ENCODE measurements around the gene MICAL3.

Gene MICAL3

DNA sequence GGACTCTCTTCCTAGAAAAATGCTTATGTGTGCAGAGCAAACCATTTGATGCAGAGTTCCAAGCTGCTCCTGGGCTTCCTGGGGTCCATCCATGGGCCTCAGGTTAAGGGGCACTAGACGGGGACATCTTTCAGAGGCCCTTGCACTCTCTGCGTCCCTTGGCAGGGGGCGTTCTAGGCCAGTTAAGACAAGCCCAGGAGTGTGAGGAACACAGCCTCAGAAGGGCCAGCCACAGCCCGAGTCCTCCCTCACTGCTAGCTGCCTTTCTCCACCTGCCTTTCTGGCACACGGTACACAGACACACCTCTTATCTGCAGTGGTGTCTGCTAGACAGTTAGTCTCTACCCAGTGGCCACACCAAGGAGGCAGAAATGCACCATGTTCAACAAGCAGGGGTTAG lies 232.1 kb downstream of the MICAL3 start:
- Mint-ChIP-seq H3K27ac (no peak overlapping the region), H3K9me3 (no peaks in the 10 kb centered on the region), H3K27me3 (no peaks in the 10 kb centered on the region), H3K4me1 (no peaks in the 10 kb centered on the region), H3K36me3 (no peaks in the 10 kb centered on the region), H3K4me3 (no peak overlapping the region)

DNA sequence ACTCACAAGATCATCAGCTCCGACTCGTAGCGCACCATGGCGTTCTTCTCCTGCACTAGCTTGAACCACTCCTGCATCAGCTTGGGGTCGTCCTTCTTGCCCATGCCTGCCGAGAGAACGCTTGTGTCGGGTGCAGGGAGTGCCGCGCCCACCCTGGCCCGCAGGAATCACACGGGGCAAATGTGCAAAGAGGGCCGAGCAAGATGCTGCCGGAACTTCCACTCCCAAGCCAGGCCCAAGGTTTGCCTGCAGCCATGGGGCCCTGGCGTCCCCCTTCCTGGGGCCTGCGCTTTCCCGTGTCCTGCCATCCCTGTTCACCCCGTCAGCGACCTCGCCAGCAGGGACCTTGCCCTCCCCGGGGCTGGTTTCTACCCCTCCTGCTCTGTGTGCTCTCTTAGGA lies 233.2 kb downstream of the MICAL3 start:
- H3K9me3 Mint-ChIP-seq = no peaks in the 10 kb centered on the region
- peak overlapping the region; percentile 14 for H3K27ac Mint-ChIP-seq
- H3K36me3 Mint-ChIP-seq = no peaks in the 10 kb centered on the region
- no peaks in the 10 kb centered on the region for H3K4me1 Mint-ChIP-seq
- H3K4me3 Mint-ChIP-seq = no peak overlapping the region
- H3K27me3 Mint-ChIP-seq = no peaks in the 10 kb centered on the region

DNA sequence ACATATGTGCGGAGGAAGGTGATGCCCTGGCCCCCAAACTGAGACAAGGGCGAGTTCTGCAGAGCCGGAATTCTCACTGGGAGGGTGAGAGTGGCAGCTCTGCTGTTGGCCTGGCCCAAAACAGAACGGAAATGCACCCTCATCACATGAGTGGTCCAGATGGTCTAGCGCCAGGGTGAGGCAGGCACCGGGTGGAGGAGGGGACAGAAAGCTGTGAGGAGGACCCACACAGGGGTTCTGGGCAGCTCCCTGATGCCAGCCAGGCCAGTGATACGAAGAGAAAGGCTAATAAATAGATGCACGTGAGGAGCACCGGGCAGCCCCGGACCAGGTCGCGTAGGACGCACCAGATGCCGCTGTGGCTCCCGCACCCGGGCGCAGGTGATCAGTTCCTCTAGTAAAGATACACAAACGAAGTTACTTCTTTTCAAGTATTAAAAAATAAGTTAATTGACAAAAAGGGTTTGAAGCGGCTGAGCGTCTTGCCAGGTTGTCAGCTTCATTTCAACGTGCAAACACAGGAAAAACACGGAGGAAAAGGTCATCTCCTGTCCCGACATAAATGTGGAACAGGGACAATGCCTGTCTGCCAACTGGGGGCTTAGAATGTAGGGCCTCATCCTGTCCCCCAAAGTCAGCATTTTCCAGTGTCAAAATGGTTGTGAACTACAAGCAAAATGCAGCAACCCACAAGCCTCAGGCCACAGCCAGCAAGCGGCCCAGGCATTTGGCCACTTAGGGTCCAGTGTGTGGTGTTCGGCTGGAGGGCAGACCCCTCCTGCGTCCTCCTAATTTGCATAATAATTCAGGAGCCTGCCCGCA lies 234.8 kb downstream of the MICAL3 start:
- no peaks in the 10 kb centered on the region for H3K36me3 Mint-ChIP-seq
- H3K27ac Mint-ChIP-seq = no peak overlapping the region
- no peaks in the 10 kb centered on the region for H3K27me3 Mint-ChIP-seq

DNA sequence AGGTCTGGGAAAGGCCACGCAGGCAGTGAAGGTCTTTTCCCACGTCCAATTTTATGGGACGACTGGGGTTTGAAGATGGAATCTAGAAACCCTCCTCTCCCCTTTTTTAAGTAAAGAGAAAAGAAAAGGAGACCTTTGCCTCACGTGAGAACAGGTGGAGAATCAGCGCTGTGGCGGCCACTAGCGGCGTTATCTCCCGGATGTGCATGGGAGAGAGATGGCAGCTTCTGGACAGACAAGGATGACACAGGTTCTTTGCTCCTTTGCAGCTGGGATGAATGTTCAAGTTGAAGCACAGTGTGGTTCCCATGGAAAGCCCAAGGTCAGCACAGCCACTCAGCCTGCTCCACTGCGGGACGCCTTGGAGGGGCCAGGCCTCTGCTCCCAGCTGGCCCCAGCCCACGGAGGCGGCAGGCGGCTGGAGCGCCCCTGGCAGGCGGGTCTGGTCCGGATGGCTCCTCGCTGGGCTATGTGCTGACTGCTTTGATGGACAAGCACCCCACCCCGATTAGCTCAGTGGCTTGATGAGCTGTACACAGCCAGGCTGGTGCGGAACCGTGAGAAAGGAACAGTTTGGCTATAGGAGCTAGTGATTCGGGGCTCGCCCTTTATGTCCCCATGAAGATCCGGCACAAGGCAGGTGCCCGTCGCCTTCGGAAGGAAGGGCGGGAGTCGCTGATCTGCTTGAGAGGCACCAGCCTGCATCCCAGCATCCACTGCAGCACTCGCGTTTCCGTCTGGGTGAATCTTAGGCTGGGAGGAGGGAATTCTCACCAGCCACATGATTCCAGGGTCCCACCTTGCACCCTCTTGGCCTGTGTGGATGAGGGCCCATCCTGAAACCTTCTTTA lies 235.6 kb downstream of the MICAL3 start:
- Mint-ChIP-seq H3K27me3 (no peaks in the 10 kb centered on the region), H3K9me3 (no peaks in the 10 kb centered on the region), H3K4me1 (no peaks in the 10 kb centered on the region), H3K36me3 (no peaks in the 10 kb centered on the region), H3K4me3 (no peak overlapping the region), H3K27ac (no peak overlapping the region)

More for the DNA sequence above, 234.8 kb downstream of the MICAL3 start:
- no peaks in the 10 kb centered on the region for H3K4me1 Mint-ChIP-seq
- no peak overlapping the region for H3K4me3 Mint-ChIP-seq
- H3K9me3 Mint-ChIP-seq = no peaks in the 10 kb centered on the region

- Mint-ChIP-seq H3K4me3 (no peak overlapping the region), H3K36me3 (no peaks in the 10 kb centered on the region), H3K4me1 (no peaks in the 10 kb centered on the region), H3K27ac (no peak overlapping the region), H3K9me3 (no peaks in the 10 kb centered on the region), H3K27me3 (no peaks in the 10 kb centered on the region)
Observed at GRCh38 chr22:17787716-17788330, 236.5 kb downstream of the MICAL3 start.

DNA sequence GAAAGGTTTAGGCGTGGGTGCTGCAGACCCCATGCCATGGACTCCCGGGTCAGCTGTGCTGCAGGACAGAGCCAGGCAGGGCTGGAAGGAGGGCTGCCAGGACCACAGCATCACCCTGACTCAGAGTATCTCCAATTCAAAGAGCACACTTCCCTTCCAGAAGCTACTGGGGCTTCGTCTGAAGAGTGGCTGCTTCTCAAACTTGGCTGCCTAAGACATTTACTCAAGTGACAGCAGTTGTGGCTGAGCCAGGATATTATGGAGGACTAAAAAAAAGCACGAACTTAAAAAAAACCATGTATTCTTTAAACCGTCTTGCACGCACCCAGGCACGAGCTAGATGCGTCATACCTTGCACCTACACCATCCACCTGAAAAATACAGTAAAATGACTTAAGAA lies 237.1 kb downstream of the MICAL3 start:
- no peaks in the 10 kb centered on the region for H3K36me3 Mint-ChIP-seq
- peaks cover 4% of the 10 kb centered on the region for H3K4me1 Mint-ChIP-seq
- no peaks in the 10 kb centered on the region for H3K9me3 Mint-ChIP-seq
- no peaks in the 10 kb centered on the region for H3K27me3 Mint-ChIP-seq
- no peak overlapping the region for H3K27ac Mint-ChIP-seq
- H3K4me3 Mint-ChIP-seq = no peak overlapping the region

GRCh38 chr22:17786435-17787161 lies 237.8 kb downstream of the MICAL3 start:
- peak overlapping the region; percentile 8 for H3K27ac Mint-ChIP-seq
- no peaks in the 10 kb centered on the region for H3K27me3 Mint-ChIP-seq
- H3K4me3 Mint-ChIP-seq = no peak overlapping the region
- H3K36me3 Mint-ChIP-seq = no peaks in the 10 kb centered on the region
- peaks cover 7% of the 10 kb centered on the region for H3K4me1 Mint-ChIP-seq
- H3K9me3 Mint-ChIP-seq = no peaks in the 10 kb centered on the region

DNA sequence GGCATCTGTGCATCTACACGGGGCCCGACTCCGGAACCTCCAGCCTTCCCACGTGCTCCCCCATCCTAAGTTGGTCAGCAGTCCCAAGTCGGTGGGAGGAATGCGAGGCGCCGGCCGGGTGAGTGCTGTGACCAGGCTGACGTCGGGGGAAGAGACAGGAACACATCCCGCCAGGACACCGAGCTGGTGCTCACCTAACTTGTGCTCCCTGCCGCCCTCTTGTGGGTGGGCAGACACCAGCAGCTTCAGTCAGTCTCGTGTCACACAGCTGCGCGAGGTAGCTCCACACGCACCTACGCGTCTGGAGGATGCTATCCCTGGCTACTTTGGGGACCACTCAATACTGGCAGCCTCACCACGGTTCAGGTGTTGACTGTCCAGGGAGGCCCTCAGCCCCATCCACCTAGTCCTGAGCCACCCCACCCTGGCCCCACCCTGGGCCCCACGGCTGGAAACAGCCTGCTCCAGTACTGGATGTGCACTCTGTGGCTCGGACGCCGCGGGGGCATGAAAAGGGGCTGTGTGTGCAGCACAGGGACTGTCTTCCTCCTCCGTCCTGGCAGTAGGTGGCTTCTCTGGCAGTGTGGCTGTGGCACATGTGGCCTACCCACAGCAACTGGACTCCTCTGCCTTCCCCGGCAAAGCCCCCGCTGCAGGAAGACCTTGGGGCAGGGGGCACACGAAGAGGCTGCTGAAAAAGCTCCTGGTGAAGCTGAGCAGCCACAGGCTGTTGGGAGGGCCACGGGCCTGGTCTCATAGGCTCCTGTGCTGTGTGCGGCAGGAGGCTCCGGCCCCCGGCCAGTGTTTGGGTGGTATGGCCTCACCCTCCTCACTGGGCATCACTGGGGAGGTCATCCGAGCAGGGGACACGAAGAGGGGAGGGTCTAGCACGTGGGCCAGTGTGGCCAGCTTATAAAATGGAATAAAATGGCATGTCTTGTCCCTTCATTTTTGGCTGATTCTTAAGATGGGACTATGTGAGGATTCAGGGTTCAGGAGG lies 238.9 kb downstream of the MICAL3 start:
- H3K36me3 Mint-ChIP-seq = no peaks in the 10 kb centered on the region

DNA sequence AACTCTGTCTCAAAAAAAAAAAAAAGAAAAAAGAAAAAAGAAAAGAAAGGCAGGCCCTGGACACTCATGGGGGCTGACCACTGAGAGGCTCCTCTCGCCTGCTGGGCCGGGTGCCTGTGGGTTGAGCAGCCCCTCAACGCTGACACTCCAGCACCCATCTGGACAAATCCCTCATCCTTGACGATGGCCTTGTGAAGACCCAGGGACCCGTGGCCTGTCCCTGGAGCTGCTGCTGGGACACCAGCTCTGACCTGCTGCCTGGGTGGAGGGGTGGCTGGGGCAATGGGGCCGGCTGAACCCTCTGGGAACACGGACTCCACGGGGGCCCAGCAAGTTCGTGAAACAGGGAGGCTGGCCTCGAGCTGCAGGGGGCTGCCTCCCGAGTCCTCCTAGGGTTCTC lies 239.6 kb downstream of the MICAL3 start:
- no peaks in the 10 kb centered on the region for H3K36me3 Mint-ChIP-seq
- H3K4me1 Mint-ChIP-seq = peaks cover 26% of the 10 kb centered on the region
- H3K9me3 Mint-ChIP-seq = no peaks in the 10 kb centered on the region
- no peaks in the 10 kb centered on the region for H3K27me3 Mint-ChIP-seq
- no peak overlapping the region for H3K27ac Mint-ChIP-seq
- no peak overlapping the region for H3K4me3 Mint-ChIP-seq

More for the DNA sequence above, 238.9 kb downstream of the MICAL3 start:
- H3K4me1 Mint-ChIP-seq = peaks cover 19% of the 10 kb centered on the region
- peak overlapping the region; percentile 8 for H3K27ac Mint-ChIP-seq
- no peaks in the 10 kb centered on the region for H3K9me3 Mint-ChIP-seq
- no peak overlapping the region for H3K4me3 Mint-ChIP-seq
- H3K27me3 Mint-ChIP-seq = no peaks in the 10 kb centered on the region

- peaks cover 33% of the 10 kb centered on the region for H3K4me1 Mint-ChIP-seq
- H3K36me3 Mint-ChIP-seq = no peaks in the 10 kb centered on the region
- no peak overlapping the region for H3K27ac Mint-ChIP-seq
Observed at GRCh38 chr22:17783773-17784480, 240.4 kb downstream of the MICAL3 start.

DNA sequence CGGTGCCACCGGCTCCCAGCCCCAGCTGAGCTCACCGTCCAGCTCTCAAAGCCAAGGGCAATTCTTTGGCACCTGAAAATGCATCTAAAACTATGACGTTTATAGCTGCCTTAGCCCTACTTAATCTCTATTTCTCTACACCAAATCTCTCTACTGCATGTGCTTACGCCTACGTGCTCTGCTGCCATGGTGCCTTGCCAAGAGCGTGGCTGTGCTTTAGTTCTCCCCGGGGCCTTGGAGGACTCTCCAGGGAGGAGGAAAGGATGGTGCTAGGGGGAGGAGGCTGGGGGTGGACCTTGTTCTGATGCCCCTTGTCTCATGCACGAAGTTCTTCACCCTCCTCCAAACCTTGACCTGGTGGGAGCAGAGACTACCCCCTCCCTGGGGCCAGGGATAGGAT lies 241.0 kb downstream of the MICAL3 start:
- no peak overlapping the region for H3K27ac Mint-ChIP-seq
- H3K4me1 Mint-ChIP-seq = peaks cover 37% of the 10 kb centered on the region
- no peak overlapping the region for H3K4me3 Mint-ChIP-seq
- H3K36me3 Mint-ChIP-seq = no peaks in the 10 kb centered on the region
- no peaks in the 10 kb centered on the region for H3K27me3 Mint-ChIP-seq
- no peaks in the 10 kb centered on the region for H3K9me3 Mint-ChIP-seq

More at GRCh38 chr22:17783773-17784480, 240.4 kb downstream of the MICAL3 start:
- Mint-ChIP-seq H3K27me3 (no peaks in the 10 kb centered on the region), H3K4me3 (no peak overlapping the region), H3K9me3 (no peaks in the 10 kb centered on the region)

DNA sequence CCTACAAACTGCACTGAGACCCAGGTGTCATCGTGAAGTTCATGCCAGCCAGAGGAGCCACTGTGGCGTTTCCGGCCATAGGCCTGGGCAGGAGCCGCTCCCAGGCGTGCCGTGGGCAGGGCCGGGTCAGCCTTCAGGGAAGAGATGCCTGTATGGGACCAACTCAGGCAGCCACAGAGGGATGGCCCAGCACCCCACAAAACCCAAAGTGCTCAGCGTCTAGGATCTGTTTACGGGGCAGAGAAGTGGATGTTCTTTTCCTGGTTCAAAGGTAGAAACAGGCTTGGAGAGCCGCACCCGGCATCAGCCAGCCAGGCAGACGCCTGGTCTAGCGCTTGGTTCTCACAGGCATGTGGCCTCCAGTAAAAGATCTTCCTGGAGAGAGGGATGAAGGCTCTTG lies 241.7 kb downstream of the MICAL3 start:
- no peak overlapping the region for H3K4me3 Mint-ChIP-seq
- peaks cover 43% of the 10 kb centered on the region for H3K4me1 Mint-ChIP-seq
- no peak overlapping the region for H3K27ac Mint-ChIP-seq
- no peaks in the 10 kb centered on the region for H3K9me3 Mint-ChIP-seq
- no peaks in the 10 kb centered on the region for H3K36me3 Mint-ChIP-seq
- H3K27me3 Mint-ChIP-seq = no peaks in the 10 kb centered on the region

DNA sequence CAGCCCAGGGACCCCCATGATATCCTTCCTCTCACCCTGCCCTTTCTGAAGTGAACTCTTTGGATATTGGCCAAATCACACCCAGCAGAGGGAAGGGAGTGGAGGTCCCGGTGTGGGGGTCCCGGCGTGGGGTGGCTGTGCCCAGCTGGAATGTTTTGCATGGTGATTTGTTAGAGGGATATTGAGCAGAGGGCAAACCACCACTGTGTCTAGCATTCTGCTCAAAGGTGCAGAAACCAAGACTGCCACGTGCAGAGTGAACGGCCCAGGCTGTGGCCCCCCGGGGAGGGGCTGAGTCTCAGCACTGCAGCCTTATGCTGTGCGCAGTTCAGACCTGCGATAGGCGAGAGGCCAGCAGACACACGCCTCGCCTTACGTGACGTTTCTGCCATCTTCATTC lies 242.2 kb downstream of the MICAL3 start:
- Mint-ChIP-seq H3K36me3 (no peaks in the 10 kb centered on the region), H3K27ac (no peak overlapping the region), H3K4me3 (no peak overlapping the region), H3K4me1 (peaks cover 48% of the 10 kb centered on the region), H3K27me3 (no peaks in the 10 kb centered on the region), H3K9me3 (no peaks in the 10 kb centered on the region)
